Stimulated activated CD8-positive, alpha-beta memory T cell treated with anti-CD3 and anti-CD28 coated beads, Interleukin-4, amount 100 ng/mL, for 1 hour (primary cell): ENCODE data around the gene SUPT6H.
"Not testable (repeated sequence)": the region's sequence is repeated elsewhere in the genome, so short reads cannot be mapped to it uniquely, and the experiment has no call there.

Experiments used
- DNase-seq, 2 donors: peaks; one replicate each; pipeline ENCODE4 v3.0.0-alpha.2; 2020; ENCODE audit warnings: low read depth in 2 of 2, low spot score in 1 of 2

The SUPT6H gene

DNA sequence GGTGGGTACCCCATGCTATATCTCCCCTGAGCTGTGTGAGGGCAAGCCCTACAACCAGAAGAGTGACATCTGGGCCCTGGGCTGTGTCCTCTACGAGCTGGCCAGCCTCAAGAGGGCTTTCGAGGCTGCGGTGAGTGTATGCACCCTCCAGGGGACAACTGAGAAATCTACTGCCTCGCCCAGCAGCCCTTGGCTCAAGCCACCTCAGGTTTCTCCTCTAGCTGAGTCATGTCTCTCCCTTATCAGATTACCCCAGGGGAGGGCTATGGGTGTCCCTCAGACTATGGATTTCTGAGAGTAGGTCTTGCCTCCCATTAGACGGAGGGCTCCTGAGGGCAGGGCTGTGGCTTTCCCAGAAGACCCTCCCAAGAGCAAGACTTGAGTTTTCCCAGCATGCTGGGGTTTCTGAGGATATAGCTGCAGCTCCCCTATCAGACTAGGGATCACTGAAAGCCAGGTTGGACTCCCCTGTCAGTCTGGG lies 73.3 kb downstream of the SUPT6H start:
- no peak for DNase-seq

DNA sequence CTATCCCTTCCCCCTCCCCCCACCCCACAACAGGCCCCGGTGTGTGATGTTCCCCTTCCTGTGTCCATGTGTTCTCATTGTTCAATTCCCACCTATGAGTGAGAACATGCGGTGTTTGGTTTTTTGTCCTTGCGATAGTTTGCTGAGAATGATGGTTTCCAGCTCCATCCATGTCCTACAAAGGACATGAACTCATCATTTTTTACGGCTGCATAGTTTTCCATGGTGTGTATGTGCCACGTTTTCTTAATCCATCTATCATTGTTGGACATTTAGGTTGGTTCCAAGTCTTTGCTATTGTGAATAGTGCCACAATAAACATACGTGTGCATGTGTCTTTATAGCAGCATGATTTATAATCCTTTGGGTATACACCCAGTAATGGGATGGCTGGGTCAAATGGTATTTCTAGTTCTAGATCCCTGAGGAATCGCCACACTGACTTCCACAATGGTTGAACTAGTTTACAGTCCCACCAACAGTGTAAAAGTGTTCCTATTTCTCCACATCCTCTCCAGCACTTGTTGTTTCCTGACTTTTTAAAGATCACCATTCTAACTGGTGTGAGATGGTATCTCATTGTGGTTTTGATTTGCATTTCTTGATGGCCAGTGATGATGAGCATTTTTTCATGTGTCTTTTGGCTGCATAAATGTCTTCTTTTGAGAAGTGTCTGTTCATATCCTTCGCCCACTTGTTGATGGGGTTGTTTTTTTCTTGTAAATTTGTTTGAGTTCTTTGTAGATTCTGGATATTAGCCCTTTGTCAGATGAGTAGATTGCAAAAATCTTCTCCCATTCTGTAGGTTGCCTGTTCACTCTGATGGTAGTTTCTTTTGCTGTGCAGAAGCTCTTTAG lies 74.1 kb downstream of the SUPT6H start:
- DNase-seq = not testable (repeated sequence)

DNA sequence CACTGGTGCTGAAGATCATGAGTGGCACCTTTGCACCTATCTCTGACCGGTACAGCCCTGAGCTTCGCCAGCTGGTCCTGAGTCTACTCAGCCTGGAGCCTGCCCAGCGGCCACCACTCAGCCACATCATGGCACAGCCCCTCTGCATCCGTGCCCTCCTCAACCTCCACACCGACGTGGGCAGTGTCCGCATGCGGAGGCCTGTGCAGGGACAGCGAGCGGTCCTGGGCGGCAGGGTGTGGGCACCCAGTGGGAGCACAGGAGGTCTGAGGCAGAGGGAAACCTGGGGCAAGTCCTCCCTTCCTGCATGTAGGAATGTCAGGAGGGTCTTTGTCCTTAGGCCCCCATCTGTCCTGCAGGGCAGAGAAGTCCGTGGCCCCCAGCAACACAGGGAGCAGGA lies 75.3 kb downstream of the SUPT6H start:
- no peak for DNase-seq

DNA sequence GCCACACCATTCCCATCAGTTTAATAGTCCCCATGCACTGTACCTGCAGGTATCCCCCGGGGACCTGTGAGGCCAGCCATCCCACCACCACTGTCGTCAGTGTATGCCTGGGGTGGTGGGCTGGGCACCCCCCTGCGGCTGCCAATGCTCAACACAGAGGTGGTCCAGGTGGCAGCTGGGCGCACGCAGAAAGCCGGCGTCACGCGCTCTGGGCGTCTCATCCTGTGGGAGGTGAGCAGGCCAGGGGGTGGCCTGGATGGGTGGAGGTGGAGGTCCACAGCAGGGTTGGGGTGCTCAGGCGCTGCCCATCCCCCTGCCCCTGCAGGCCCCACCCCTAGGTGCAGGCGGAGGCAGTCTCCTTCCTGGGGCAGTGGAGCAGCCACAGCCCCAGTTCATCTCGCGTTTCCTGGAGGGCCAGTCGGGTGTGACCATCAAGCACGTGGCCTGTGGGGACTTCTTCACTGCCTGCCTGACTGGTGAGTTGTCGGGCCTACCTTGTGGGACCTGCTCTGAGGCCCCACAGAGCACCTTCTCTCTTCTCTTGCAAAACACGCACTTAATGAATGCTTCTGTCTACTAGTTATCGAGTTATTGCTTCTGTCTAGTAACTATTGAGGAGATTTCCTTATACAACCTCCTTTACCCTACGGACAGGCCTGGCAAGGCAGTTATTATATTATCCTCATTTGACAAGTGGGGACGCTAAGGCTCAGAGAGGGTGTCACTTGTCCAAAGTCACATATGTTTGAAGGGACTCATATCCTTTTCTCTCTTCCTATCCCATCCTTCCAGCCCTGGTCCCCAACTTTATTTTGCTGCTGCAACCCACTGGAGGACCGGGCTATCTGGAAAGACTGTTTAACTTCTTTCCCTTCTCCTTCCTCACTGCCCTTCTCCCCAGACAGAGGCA lies 76.0 kb downstream of the SUPT6H start:
- DNase-seq = no peak

DNA sequence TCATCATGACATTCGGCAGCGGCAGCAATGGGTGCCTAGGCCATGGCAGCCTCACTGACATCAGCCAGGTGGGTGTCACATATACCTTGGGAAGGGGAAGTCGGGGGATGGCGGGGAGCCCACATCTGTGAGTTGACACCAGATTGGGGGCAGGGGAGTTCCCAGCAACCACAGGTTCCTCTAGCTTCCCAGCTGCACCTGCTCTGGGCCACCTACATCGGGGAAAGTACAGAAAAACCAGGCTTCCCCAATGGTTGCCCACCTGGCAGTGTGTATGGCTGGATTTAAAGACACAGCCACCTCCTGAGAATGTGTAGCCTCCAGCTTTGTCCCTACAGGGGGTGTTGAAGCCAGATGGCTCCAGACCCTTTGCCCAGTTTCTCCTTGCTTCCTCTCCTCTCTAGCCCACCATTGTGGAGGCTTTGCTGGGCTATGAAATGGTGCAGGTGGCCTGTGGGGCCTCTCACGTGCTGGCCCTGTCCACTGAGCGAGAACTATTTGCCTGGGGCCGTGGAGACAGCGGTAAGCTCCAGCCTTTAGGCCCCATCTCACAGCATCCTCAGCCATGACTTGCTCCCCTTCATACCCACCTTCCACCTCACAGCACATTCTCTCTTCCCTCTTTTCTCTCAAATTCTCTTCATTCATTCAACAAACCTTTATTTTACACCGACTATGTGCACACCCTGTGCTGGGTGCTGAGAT lies 76.8 kb downstream of the SUPT6H start:
- DNase-seq = no peak

DNA sequence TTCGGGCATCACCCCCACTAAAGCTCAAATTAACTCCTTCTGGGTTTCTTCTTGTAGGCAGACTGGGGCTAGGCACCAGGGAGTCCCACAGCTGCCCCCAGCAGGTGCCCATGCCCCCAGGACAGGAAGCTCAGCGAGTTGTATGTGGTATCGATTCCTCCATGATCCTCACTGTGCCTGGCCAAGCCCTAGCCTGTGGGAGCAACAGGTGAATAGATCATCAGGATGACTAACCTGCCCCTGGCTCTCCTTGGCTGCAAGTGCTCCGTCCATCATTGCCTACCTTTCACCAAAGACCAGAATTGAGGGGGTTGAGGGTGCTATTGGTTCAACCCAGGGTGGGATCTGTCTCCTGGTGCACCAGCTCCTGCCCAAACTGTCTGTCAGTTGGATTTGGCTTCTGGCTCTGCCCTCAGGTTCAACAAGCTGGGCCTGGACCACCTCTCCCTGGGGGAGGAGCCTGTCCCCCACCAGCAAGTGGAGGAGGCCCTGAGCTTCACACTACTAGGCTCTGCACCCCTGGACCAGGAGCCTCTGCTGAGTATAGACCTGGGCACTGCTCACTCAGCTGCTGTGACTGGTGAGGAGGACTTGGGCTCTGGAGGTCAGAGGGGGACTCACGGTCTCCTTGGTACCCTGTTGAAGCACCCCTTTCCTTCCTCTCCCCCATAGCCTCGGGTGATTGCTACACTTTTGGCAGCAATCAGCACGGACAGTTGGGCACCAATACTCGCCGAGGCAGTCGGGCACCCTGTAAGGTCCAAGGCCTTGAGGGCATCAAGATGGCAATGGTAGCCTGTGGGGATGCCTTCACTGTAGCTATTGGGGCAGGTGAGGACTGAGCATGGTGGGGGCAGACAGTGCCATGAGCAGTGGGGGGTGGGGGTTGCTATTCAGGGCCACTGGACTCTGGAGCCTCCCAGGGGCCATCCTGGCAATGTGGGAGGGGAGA lies 78.7 kb downstream of the SUPT6H start:
- no peak for DNase-seq

DNA sequence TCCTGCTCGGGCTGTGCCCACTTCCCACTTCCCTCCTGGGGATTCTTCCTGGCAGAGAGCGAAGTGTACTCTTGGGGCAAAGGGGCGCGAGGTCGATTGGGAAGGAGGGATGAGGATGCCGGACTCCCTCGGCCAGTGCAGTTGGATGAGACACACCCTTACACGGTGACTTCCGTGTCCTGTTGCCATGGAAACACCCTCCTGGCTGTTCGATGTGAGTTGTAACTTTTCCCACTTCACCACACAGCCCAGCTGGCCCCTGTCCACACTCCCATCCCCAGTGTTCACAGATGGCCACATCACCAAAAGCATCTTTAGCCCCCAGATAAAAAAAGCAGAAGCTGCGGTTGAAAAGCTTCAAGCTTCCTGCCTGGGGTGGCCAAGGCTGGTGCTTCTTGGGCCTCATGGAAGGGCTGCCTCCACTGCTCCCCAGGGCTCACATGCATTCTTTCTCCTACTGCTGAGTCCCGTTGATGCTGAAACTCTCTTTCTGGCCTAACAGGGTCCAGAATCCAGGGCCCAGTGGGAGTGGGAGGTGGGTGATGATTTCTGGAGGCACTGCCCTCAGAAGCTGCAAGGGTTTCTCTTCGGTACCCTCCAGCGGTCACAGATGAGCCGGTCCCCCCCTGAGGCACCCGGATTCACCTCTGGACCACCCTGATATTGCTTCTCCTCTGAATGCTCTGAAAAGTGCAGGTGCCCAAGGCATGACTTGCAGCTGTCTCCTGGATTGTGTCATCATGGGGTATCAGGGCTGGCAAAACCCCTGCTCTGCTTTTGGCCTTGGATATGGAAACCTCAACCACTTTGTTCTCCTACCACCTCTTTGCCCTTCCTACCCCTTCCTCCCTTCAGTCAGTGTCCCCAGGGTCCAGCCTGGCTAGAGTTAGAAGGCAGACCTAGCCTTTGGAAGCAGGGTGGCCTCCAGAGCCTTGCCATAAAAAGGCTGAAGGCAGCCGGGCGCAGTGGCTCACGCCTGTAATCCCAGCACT lies 79.6 kb downstream of the SUPT6H start:
- DNase-seq = no peak

DNA sequence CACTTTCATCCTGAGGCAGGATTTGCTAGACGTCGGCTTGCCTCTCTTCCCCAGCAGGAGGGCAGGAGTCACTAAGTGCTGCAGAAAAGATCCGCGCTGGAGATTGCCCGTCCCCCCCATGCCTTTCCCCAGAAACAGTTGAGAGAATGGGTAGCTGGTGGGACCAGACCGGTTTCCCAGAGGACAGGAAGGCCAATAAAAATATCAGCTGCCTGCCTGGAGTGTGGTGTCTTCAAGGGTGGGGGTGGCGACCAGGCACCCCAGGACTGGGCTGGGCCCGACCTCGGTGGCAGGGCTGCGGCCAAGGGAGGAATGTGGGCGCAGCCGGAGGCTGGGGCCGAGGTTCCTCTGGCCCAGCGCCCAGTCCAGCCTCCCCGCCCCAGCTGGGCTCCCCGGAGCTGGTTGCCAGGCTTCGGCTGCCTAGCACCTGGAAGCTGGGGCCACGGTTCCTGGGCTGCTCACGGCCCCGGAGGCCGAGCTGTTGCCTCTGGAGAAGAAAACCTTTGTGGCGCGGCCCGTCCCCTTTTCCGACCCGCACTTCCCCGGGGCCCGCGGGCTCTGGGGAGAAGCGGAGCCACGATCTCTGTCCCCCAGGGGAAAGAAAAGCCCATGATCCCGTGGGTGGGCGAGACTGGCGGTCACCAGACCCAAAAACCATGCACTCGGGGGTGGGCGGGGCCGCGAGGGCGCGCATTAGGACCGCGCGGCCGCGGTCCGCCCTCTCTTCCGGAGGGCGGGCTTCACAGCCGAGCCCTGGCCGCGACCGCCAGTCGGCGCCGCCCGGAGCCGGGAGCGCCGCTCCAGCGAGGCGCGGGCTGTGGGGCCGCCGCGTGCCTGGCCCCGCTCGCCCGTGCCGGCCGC lies 81.5 kb downstream of the SUPT6H start, which contains the start of gene TRAF4:
Gene TRAF4 (plus strand): TSS at position 769 of the 861 bp plus-strand sequence. CDS start 102 bp downstream, outside the sequence.
- DNase-seq = peak in 1 of 2 donors; percentile 54

DNA sequence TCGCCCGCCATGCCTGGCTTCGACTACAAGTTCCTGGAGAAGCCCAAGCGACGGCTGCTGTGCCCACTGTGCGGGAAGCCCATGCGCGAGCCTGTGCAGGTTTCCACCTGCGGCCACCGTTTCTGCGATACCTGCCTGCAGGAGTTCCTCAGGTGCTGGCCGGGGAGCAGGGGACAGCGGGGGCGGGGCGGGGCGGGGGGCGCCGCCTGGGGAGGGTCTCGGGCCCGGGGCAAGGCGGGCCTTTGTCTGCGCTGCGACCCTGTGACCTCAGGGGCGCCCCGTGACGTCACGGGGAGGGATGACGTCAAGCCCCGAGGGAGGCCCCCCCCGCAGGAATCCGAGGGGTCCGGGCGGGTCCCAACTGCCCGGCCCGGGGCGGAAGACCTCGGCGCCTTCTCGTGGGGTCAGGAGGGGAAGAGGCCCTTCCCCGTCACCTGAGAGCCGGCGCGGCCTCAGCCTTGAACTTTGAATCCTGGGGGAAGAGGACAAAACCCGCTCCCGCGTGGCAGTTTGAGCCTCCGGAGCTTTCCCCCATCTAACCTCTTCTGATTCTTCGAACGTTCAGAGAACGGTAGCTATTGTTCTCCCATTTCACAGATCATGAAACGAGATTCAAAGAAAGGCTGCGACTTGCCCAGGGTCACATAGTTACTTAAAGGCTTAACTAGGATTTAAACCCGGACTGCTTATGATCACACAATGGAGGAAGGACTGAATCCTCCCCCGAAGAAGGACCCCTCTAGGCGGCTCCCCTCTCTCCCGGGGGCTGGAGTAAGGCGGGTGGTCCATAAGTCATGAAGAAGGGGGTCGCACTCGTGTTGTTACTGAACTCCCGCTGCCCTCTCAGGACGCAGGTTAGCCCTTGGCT lies 82.3 kb downstream of the SUPT6H start:
- DNase-seq = peak in 1 of 2 donors; percentile 46

DNA sequence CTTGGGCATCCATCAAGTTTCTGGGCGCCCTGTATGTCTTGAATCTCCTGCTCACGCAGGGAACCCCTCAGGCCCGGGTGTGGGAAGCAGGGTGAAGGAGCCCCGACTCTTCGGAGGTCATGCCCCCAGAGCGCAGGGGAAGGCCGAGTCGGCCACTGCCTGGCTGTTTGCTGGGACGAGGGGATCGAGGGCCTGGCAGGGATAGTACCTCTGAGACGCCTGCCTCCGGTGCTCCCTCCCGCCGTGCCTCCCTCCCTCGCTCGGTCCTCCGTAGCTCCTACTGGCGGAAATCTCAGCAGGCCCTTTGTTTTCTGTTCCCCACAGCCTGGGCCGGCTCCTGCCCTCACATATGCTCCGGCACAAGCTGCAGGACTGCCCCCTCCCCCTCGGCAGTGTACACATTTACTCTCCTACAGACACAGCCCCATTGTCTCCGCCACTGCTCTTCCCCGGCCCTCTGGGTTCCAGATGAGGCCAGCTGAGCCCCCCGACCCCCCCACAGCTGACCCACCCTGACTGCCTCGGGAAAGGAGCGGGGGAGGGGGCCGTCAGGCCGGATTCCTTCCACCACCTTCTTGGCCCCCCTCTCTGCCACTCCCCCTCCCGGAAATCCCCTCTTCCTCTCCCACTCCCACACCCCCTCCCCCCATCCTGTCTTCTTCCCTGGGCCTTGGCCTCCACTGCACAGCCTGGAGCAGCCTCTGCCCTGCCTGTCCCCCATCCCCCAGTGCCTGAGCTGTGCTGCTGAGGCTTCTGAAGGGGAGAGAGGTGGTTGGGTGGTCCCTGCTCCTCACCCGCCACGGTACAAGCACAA lies 83.2 kb downstream of the SUPT6H start:
- DNase-seq = no peak

DNA sequence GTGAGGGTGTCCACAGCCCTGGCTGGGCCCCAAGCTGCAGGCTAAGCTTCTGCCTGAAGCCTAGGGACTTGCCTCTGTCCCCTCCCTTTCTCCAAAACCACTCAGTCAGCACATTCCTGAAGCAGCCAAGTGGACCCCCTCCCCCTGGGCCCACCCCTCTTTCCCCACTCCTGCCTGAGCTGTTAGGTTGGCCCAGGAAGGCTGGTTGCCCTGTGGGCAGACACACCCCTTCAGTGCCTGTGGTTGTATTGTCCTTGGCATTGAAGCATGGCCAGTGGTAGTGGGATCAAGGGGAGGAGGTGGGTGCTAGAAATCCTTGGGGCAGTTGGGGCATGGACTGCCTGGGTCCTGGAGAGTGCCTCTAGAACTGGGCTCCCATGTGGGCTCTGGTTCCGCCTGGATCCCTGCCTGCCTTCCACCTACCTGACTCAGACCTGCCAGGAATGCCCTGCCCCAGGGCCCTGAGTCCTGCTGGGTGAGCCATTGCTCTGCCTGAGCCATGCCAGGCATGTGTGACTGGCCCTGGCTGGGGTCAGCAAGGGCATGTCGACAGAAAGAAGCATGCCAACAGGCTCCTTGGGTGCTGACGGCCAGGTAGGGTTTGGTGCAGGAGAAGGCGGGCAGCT lies 83.9 kb downstream of the SUPT6H start:
- no peak for DNase-seq

DNA sequence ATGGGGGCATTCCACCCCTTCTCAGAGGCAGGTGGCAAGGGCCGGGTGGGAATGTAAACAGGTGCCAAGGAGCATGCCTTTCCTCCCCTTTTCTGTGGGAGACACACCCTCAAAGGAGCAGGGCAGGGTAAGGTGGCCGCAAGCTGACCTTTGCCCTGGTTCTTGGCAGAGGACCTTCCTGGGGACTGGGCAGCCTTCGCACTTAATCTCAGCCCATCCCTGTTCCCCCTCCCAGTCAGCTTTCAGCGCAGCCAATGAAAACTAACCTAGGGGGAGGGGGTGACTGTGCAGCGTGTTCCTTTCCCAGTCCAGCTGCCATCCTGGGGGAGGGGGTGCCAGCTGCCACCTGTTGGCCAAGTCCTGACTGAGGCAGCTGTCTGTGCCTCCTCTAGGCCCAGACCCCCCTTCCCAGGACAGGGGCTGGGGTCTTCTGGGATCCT lies 84.6 kb downstream of the SUPT6H start:
- DNase-seq = no peak

DNA sequence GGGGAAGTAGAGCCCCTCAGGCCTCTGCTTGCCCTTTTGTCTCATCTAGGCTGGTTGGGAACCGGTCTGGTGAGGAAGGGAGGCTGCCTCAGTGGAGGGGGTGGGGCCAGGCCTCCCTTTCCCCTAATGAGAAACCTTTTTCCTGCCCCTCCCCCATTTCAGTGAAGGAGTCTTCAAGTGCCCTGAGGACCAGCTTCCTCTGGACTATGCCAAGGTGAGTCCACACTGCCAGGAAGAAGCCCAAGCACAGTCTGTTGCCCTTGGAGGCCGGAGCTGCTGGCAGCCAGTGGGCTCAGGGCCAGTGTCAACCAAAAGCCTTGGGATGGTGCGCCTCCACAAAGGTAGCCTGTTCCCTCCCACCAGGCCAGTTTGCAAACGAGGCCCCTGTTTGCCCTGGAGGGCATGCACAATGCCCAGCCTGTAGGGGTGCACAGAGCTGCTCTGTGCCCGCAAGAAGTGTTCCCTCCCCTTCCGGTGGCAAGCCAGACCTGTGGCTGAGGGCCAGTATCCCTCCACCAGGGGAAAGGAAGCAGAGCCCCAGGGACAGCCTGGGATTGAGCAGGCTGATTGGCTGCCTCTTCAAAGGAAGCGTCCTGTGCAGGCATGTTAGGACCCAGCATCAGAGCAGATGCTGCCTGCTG lies 85.2 kb downstream of the SUPT6H start:
- no peak for DNase-seq

DNA sequence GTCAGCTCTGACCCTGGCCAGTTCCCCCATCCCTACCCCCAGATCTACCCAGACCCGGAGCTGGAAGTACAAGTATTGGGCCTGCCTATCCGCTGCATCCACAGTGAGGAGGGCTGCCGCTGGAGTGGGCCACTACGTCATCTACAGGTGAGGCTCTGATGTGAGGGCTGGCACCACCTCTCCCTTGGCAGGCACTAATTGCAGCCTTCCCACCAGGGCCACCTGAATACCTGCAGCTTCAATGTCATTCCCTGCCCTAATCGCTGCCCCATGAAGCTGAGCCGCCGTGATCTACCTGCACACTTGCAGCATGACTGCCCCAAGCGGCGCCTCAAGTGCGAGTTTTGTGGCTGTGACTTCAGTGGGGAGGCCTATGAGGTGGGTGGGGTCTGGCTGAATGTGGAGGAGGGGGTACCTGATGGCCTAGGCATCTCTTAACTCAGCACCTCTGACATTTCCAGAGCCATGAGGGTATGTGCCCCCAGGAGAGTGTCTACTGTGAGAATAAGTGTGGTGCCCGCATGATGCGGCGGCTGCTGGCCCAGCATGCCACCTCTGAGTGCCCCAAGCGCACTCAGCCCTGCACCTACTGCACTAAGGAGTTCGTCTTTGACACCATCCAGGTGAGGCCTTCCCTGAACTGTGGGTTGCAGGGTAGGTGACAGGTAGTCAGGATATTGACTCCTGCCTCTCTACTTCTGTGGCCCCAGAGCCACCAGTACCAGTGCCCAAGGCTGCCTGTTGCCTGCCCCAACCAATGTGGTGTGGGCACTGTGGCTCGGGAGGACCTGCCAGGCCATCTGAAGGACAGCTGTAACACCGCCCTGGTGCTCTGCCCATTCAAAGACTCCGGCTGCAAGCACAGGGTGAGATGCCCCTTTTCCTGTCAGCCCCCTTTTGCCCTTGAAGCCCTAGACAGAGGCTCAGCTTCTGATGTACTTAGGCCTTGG lies 86.1 kb downstream of the SUPT6H start:
- DNase-seq = no peak
